Activated CD8-positive, alpha-beta memory T cell treated with anti-CD3 and anti-CD28 coated beads, Interleukin-2, amount 50 U/mL, for 4 hours (primary cell): ENCODE results near the gene PIEZO2.

ENCODE experiments used
- DNase-seq: peaks from one replicate; pipeline ENCODE4 v3.0.0-alpha.2; 2020

PIEZO2 gene

GRCh38 chr18:11110509-11110908, 38.9 kb downstream of the PIEZO2 start:
- DNase-seq = no peak

- DNase-seq = no peak
Observed at GRCh38 chr18:11108947-11109346, 40.4 kb downstream of the PIEZO2 start.

- no peak for DNase-seq
Observed at GRCh38 chr18:11106894-11107293, 42.5 kb downstream of the PIEZO2 start.

- DNase-seq = no peak
Observed at GRCh38 chr18:11105463-11105862, 43.9 kb downstream of the PIEZO2 start.

GRCh38 chr18:11104307-11104706, 45.1 kb downstream of the PIEZO2 start:
- DNase-seq = no peak

- DNase-seq = no peak
Observed at GRCh38 chr18:11096839-11097750, 52.3 kb downstream of the PIEZO2 start.

- no peak for DNase-seq
Observed at GRCh38 chr18:11096411-11096810, 53.0 kb downstream of the PIEZO2 start.

- DNase-seq = no peak
Observed at GRCh38 chr18:11095674-11096293, 53.6 kb downstream of the PIEZO2 start.

GRCh38 chr18:11095211-11095610, 54.2 kb downstream of the PIEZO2 start:
- DNase-seq = no peak

- DNase-seq = no peak
Observed at GRCh38 chr18:11091746-11092145, 57.6 kb downstream of the PIEZO2 start.

- no peak for DNase-seq
Observed at GRCh38 chr18:11089931-11090715, 59.2 kb downstream of the PIEZO2 start.

GRCh38 chr18:11081009-11081532, 68.3 kb downstream of the PIEZO2 start:
- no peak for DNase-seq

GRCh38 chr18:11078491-11078890, 70.9 kb downstream of the PIEZO2 start:
- DNase-seq = no peak

GRCh38 chr18:11077548-11078187, 71.7 kb downstream of the PIEZO2 start:
- no peak for DNase-seq

GRCh38 chr18:11074889-11075288, 74.5 kb downstream of the PIEZO2 start:
- no peak for DNase-seq

- no peak for DNase-seq
Observed at GRCh38 chr18:11073971-11074370, 75.4 kb downstream of the PIEZO2 start.

- no peak for DNase-seq
Observed at GRCh38 chr18:11072632-11073031, 76.7 kb downstream of the PIEZO2 start.

GRCh38 chr18:11071300-11071699, 78.1 kb downstream of the PIEZO2 start:
- no peak for DNase-seq

GRCh38 chr18:11070593-11070992, 78.8 kb downstream of the PIEZO2 start:
- DNase-seq = no peak

- DNase-seq = no peak
Observed at GRCh38 chr18:11066038-11066437, 83.3 kb downstream of the PIEZO2 start.

- no peak for DNase-seq
Observed at GRCh38 chr18:11064727-11065460, 84.5 kb downstream of the PIEZO2 start.

- DNase-seq = no peak
Observed at GRCh38 chr18:11064106-11064505, 85.3 kb downstream of the PIEZO2 start.
